ENCODE results near the gene DNAJC10.

Gene DNAJC10

DNA sequence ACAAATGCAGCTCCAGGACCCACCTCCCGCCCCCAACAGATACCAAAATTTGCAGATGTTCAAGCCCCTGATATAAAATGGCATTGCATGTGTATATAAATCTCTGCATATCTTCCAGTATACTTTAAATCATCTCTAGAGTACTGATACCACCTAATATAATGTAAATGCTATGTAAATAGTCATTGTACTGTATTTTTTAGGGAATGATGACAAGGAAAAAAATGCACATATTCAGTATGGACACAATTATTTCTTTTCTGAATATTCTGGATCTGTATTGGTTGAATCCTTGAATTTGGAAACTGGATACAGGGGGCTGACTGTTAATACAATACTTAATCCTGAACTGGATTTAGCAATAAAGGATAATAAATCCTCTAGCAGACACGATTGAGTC, 82.7 kb downstream of the DNAJC10 start:
- H4K8ac ChIP-seq (ENCODE audit: low read depth, low read length) = no peak overlapping the region
- no peak overlapping the region for H3K4me3 ChIP-seq (ENCODE audit: low read length in 2 of 2)
- H3K36me3 ChIP-seq (replicated peaks in 1 of 2; ENCODE audit: control insufficient read depth in 2 of 2, insufficient read depth in 2 of 2, low read length in 2 of 2) = no peaks in the 10 kb centered on the region
- H3K27ac ChIP-seq (replicated peaks; ENCODE audit: low read length) = no peak overlapping the region
- no peak overlapping the region for H3K4ac ChIP-seq (ENCODE audit: low read length)
- H2AFZ ChIP-seq (ENCODE audit: low read length) = no peak overlapping the region
- H3K79me1 ChIP-seq (ENCODE audit: low read depth, low read length) = no peaks in the 10 kb centered on the region
- H2BK120ac ChIP-seq (ENCODE audit: low read depth, low read length) = no peak overlapping the region
- no peak overlapping the region for H2AK5ac ChIP-seq (ENCODE audit: low read depth, low read length)
- no peak overlapping the region for H3K9ac ChIP-seq (ENCODE audit: low read depth, low read length, poor library complexity)
- no peak overlapping the region for H3K4me2 ChIP-seq (ENCODE audit: insufficient read depth, low read length, poor library complexity, severe bottlenecking)
- no peak overlapping the region for H3K23ac ChIP-seq (ENCODE audit: low read depth, low read length, poor library complexity)
- DNase-seq (ENCODE audit: low spot score) = no peak
- no peak overlapping the region for H2BK15ac ChIP-seq (ENCODE audit: low read length)
- no peak overlapping the region for H4K91ac ChIP-seq (ENCODE audit: low read depth, low read length, poor library complexity)
- WGBS, 2 donors (ENCODE audit: extremely low coverage in 2 of 2, insufficient read length in 2 of 2, insufficient replicate concordance in 1 of 2) = no CpG with 5 or more reads among the region's 2 CpGs
- no peaks in the 10 kb centered on the region for H3K9me3 ChIP-seq (replicated peaks in 1 of 2; ENCODE audit: control insufficient read depth in 2 of 2, insufficient read depth in 1 of 2, low read depth in 1 of 2, low read length in 2 of 2)
- H2BK5ac ChIP-seq (ENCODE audit: low read length) = no peak overlapping the region
- no peaks in the 10 kb centered on the region for H3K27me3 ChIP-seq (ENCODE audit: control insufficient read depth in 3 of 3, insufficient read depth in 3 of 3, low read depth in 1 of 3, low read length in 3 of 3)
- peaks cover 0 to 12% of the 10 kb centered on the region in 2 donors for H3K4me1 ChIP-seq (ENCODE audit: control insufficient read depth in 2 of 2, insufficient read depth in 1 of 2, low read depth in 1 of 2, low read length in 2 of 2)
- H2BK12ac ChIP-seq (ENCODE audit: low read length) = no peak overlapping the region
- no peak overlapping the region for H3K14ac ChIP-seq (ENCODE audit: low read length)
- H3K18ac ChIP-seq (ENCODE audit: low read length) = no peak overlapping the region

DNA sequence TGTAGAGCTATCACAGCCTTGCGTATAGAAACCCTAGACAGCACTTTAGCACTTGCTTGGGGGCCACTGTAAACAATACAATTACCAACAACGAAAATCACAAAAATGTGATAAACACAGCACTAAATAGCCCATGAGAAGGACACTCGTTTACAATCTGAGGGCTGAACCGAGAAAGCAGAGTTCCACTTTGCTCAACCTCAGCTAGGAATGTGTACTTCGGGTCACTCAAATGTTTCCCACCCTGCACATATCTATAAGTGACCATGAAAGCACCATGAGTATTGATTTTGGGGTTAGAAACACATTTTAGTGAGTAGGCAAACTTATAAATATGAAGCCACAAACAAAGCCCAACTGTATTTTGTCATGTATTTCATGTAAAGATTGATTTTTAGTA, 88.1 kb downstream of the DNAJC10 start:
- Histone ChIP-seq H4K91ac (ENCODE audit: low read depth, low read length, poor library complexity) (no peak overlapping the region), H3K27ac (replicated peaks; ENCODE audit: low read length) (no peak overlapping the region), H2BK120ac (ENCODE audit: low read depth, low read length) (no peak overlapping the region), H3K79me1 (ENCODE audit: low read depth, low read length) (no peaks in the 10 kb centered on the region), H2AK5ac (ENCODE audit: low read depth, low read length) (no peak overlapping the region), H3K4me1 (ENCODE audit: control insufficient read depth in 2 of 2, insufficient read depth in 1 of 2, low read depth in 1 of 2, low read length in 2 of 2) (peaks cover 2 to 12% of the 10 kb centered on the region in 2 donors), H3K4ac (ENCODE audit: low read length) (no peak overlapping the region), H3K4me2 (ENCODE audit: insufficient read depth, low read length, poor library complexity, severe bottlenecking) (no peak overlapping the region), H2BK12ac (ENCODE audit: low read length) (no peak overlapping the region), H3K36me3 (replicated peaks in 1 of 2; ENCODE audit: control insufficient read depth in 2 of 2, insufficient read depth in 2 of 2, low read length in 2 of 2) (no peaks in the 10 kb centered on the region), H3K23ac (ENCODE audit: low read depth, low read length, poor library complexity) (no peak overlapping the region), H3K4me3 (ENCODE audit: low read length in 2 of 2) (no peak overlapping the region), H3K9me3 (replicated peaks in 1 of 2; ENCODE audit: control insufficient read depth in 2 of 2, insufficient read depth in 1 of 2, low read depth in 1 of 2, low read length in 2 of 2) (no peaks in the 10 kb centered on the region), H3K14ac (ENCODE audit: low read length) (no peak overlapping the region), H3K18ac (ENCODE audit: low read length) (no peak overlapping the region), H2BK15ac (ENCODE audit: low read length) (no peak overlapping the region), H2AFZ (ENCODE audit: low read length) (no peak overlapping the region), H3K27me3 (ENCODE audit: control insufficient read depth in 3 of 3, insufficient read depth in 3 of 3, low read depth in 1 of 3, low read length in 3 of 3) (no peaks in the 10 kb centered on the region), H2BK5ac (ENCODE audit: low read length) (no peak overlapping the region), H4K8ac (ENCODE audit: low read depth, low read length) (no peak overlapping the region), H3K9ac (ENCODE audit: low read depth, low read length, poor library complexity) (no peak overlapping the region)
- DNase-seq (ENCODE audit: low spot score) = no peak
- no CpG with 5 or more reads among the region's 5 CpGs for WGBS, 2 donors (ENCODE audit: extremely low coverage in 2 of 2, insufficient read length in 2 of 2, insufficient replicate concordance in 1 of 2)

DNA sequence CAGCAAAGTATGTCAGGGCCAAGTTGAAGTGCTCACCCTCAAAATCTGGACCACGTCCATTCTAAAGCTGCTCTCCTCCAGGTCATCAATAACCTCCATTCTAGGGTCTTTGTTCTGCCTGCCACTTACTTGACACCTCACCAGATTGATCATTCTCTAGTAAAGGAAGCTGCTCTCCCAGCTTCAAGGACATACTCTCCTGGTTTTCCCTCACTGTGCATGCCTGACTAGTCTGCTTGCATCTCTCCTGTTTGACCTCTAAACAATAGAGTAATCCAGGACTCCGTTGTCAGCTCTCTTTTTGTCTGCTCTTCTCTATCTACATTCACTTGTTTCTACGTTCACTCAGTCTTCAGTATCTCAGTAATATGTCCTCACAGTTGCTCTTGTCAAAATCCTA, 91.3 kb downstream of the DNAJC10 start:
- no CpG with 5 or more reads among the region's 3 CpGs for WGBS, 2 donors (ENCODE audit: extremely low coverage in 2 of 2, insufficient read length in 2 of 2, insufficient replicate concordance in 1 of 2)

DNA sequence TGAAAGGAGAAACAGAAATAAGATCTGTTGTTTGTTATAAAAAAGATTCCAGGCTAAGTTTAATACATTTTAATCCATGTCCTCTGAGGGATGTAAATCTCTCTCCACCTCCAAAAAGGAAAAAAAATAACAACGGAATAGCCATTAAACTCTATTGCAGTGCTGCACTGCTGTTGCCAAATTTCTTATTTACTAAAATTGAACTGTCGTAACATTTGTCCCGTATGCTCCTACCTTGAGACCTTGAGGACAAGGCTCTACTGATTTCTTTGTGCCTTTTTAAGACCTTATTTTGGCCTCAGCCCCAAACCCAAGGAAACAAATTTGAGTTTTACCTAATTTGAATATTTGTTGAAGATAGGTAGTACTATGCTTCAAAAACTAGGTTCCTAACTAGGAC, 94.0 kb downstream of the DNAJC10 start:
- Histone ChIP-seq H2BK15ac (ENCODE audit: low read length) (no peak overlapping the region), H2BK12ac (ENCODE audit: low read length) (no peak overlapping the region), H3K27me3 (ENCODE audit: control insufficient read depth in 3 of 3, insufficient read depth in 3 of 3, low read depth in 1 of 3, low read length in 3 of 3) (no peaks in the 10 kb centered on the region), H3K18ac (ENCODE audit: low read length) (no peak overlapping the region), H3K4me2 (ENCODE audit: insufficient read depth, low read length, poor library complexity, severe bottlenecking) (no peak overlapping the region), H3K9ac (ENCODE audit: low read depth, low read length, poor library complexity) (no peak overlapping the region), H2AK5ac (ENCODE audit: low read depth, low read length) (no peak overlapping the region), H3K14ac (ENCODE audit: low read length) (no peak overlapping the region), H3K9me3 (replicated peaks in 1 of 2; ENCODE audit: control insufficient read depth in 2 of 2, insufficient read depth in 1 of 2, low read depth in 1 of 2, low read length in 2 of 2) (peaks cover 0 to 3% of the 10 kb centered on the region in 2 donors), H2BK120ac (ENCODE audit: low read depth, low read length) (no peak overlapping the region), H3K4me1 (ENCODE audit: control insufficient read depth in 2 of 2, insufficient read depth in 1 of 2, low read depth in 1 of 2, low read length in 2 of 2) (peaks cover 0 to 4% of the 10 kb centered on the region in 2 donors), H2BK5ac (ENCODE audit: low read length) (no peak overlapping the region), H3K27ac (replicated peaks; ENCODE audit: low read length) (no peak overlapping the region), H4K91ac (ENCODE audit: low read depth, low read length, poor library complexity) (no peak overlapping the region), H4K8ac (ENCODE audit: low read depth, low read length) (no peak overlapping the region), H3K4me3 (ENCODE audit: low read length in 2 of 2) (no peak overlapping the region), H2AFZ (ENCODE audit: low read length) (no peak overlapping the region), H3K23ac (ENCODE audit: low read depth, low read length, poor library complexity) (no peak overlapping the region), H3K79me1 (ENCODE audit: low read depth, low read length) (no peaks in the 10 kb centered on the region), H3K4ac (ENCODE audit: low read length) (no peak overlapping the region), H3K36me3 (replicated peaks in 1 of 2; ENCODE audit: control insufficient read depth in 2 of 2, insufficient read depth in 2 of 2, low read length in 2 of 2) (no peaks in the 10 kb centered on the region)
- WGBS, 2 donors (ENCODE audit: extremely low coverage in 2 of 2, insufficient read length in 2 of 2, insufficient replicate concordance in 1 of 2) = no CpG with 5 or more reads among the region's 3 CpGs
- DNase-seq (ENCODE audit: low spot score) = no peak

More for the DNA sequence above, 91.3 kb downstream of the DNAJC10 start:
- no peak overlapping the region for H3K23ac ChIP-seq (ENCODE audit: low read depth, low read length, poor library complexity)
- no peak for DNase-seq (ENCODE audit: low spot score)
- no peak overlapping the region for H3K9ac ChIP-seq (ENCODE audit: low read depth, low read length, poor library complexity)
- H4K91ac ChIP-seq (ENCODE audit: low read depth, low read length, poor library complexity) = no peak overlapping the region
- H2BK15ac ChIP-seq (ENCODE audit: low read length) = no peak overlapping the region
- H2AFZ ChIP-seq (ENCODE audit: low read length) = no peak overlapping the region
- H2AK5ac ChIP-seq (ENCODE audit: low read depth, low read length) = no peak overlapping the region
- no peak overlapping the region for H2BK120ac ChIP-seq (ENCODE audit: low read depth, low read length)
- no peaks in the 10 kb centered on the region for H3K36me3 ChIP-seq (replicated peaks in 1 of 2; ENCODE audit: control insufficient read depth in 2 of 2, insufficient read depth in 2 of 2, low read length in 2 of 2)
- no peak overlapping the region for H3K14ac ChIP-seq (ENCODE audit: low read length)
- no peak overlapping the region for H3K18ac ChIP-seq (ENCODE audit: low read length)
- H4K8ac ChIP-seq (ENCODE audit: low read depth, low read length) = no peak overlapping the region
- H3K27me3 ChIP-seq (ENCODE audit: control insufficient read depth in 3 of 3, insufficient read depth in 3 of 3, low read depth in 1 of 3, low read length in 3 of 3) = no peaks in the 10 kb centered on the region
- H3K4me1 ChIP-seq (ENCODE audit: control insufficient read depth in 2 of 2, insufficient read depth in 1 of 2, low read depth in 1 of 2, low read length in 2 of 2) = peaks cover 4 to 5% of the 10 kb centered on the region in 2 donors
- H3K9me3 ChIP-seq (replicated peaks in 1 of 2; ENCODE audit: control insufficient read depth in 2 of 2, insufficient read depth in 1 of 2, low read depth in 1 of 2, low read length in 2 of 2) = peaks cover 0 to 3% of the 10 kb centered on the region in 2 donors
- H3K79me1 ChIP-seq (ENCODE audit: low read depth, low read length) = no peaks in the 10 kb centered on the region
- no peak overlapping the region for H3K4ac ChIP-seq (ENCODE audit: low read length)
- H3K4me2 ChIP-seq (ENCODE audit: insufficient read depth, low read length, poor library complexity, severe bottlenecking) = no peak overlapping the region
- H2BK5ac ChIP-seq (ENCODE audit: low read length) = no peak overlapping the region
- no peak overlapping the region for H2BK12ac ChIP-seq (ENCODE audit: low read length)
- H3K4me3 ChIP-seq (ENCODE audit: low read length in 2 of 2) = no peak overlapping the region
- no peak overlapping the region for H3K27ac ChIP-seq (replicated peaks; ENCODE audit: low read length)

Data from neuronal stem cell (in vitro differentiated cells).